ENCODE measurements around the gene DNER. TPM values are rescaled to one million over a fixed set of nuclear protein-coding genes. Genes with fewer than 3 reads are reported as not detected.

DNER gene
- total RNA-seq, 1 experiment from 2014 or later: 14.3 TPM

- no peak for DNase-seq (ENCODE audit: low read depth)
Observed at GRCh38 chr2:229443546-229444268, 270.6 kb downstream of the DNER start.

DNA sequence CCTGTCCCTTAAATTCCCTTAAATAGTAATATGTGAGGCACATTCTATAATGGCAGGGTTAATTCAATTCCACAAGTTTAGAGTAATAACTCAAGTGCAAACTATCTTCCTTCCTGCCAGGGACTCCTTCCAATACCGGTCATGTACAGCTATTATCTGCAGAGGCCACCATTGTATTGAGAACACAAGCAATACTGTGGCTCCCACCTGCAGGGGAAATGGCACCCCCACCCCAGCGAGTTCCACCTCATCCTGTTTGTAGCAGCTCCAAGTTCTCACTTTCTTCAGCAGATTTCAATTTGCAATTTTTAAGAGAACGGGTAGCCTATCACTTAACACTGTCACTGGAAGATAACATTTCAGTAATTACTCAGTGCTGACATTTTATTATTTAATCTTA is 271.2 kb downstream of the DNER start:
- no peak for DNase-seq (ENCODE audit: low read depth)

- no peak for DNase-seq (ENCODE audit: low read depth)
Observed at GRCh38 chr2:229438430-229439159, 275.8 kb downstream of the DNER start.

GRCh38 chr2:229437467-229437866 is 276.9 kb downstream of the DNER start:
- no peak for DNase-seq (ENCODE audit: low read depth)

DNA sequence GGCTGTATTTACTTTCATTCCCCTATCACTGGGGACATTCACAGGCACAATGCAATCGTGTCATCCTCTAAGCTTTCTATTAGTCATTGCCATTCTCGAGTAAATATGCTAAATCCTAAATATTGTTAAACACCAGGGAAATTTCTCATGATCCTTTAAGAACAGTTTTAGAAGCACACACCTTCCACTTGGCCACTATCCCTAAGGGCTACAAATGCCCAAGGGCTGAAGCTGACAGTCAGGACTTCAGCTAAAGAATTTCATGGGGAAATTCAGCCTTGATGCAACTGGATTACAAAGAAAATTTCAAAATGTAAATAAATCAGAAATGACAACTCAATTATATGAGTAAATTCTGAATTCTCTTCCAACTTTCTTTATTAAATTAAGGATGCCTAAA is 280.2 kb downstream of the DNER start:
- no peak for DNase-seq (ENCODE audit: low read depth)

DNA sequence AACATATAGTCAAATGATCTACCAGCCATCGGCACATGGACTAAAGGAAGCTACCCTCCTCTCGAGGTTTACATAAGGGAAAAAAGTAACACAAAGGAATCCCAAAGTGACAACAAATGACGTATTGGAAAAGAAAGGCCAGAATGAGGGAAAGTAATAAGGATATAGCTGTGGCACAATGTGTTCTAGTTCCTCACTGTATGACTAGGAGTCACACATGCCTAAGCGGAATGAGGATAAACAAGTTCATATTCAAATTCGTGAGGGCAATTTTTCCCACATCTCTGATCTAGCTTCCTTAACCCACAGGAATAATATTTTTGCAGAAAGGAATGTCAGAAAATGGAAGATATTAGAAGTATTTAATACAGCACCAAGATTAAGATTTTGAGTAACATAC is 281.0 kb downstream of the DNER start:
- DNase-seq (ENCODE audit: low read depth): no peak

- DNase-seq (ENCODE audit: low read depth): no peak
Observed at GRCh38 chr2:229431327-229431954, 282.9 kb downstream of the DNER start.

- no peak for DNase-seq (ENCODE audit: low read depth)
Observed at GRCh38 chr2:229429589-229429988, 284.8 kb downstream of the DNER start.

GRCh38 chr2:229426464-229426863 is 287.9 kb downstream of the DNER start:
- DNase-seq (ENCODE audit: low read depth): no peak

DNA sequence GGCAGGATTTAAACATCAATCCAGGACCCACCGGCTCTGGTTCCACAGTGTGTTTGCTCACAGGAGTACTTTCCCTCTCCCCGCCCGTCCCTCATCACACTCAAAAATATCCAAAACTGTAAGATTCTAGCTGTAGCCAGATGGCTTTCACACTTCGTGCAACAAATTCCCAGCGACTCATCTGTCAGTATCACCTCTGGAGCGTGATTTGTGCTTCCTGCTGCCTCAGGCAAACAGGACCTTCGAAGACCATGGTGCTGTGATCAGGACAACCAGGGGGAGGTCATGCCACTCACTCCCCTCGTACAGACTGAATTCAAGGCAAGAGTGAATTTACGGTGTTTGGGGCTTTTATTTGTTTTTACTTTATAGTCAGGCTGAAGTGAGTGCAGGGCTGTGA is 288.8 kb downstream of the DNER start:
- DNase-seq (ENCODE audit: low read depth): no peak

DNA sequence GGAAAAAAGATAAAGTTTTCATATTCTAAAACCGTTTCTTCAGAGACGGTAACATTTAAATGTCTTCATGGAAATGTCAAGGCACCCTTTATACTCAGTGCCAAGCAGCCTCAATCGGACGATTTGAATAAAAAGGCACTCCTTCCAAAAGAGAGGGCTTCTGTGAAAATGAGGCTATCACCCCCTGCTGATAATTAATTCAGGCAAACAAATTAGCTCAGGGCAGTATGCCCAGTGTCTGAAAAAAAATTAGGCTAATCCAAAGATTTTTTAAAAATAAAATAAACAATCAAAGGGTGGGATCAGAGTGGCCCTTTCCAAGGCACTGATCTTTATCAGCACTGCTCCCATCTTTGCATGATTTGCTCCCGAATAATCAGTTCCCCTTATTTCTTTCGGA is 292.3 kb downstream of the DNER start:
- DNase-seq (ENCODE audit: low read depth): no peak

GRCh38 chr2:229419158-229419557 is 295.2 kb downstream of the DNER start:
- no peak for DNase-seq (ENCODE audit: low read depth)

DNA sequence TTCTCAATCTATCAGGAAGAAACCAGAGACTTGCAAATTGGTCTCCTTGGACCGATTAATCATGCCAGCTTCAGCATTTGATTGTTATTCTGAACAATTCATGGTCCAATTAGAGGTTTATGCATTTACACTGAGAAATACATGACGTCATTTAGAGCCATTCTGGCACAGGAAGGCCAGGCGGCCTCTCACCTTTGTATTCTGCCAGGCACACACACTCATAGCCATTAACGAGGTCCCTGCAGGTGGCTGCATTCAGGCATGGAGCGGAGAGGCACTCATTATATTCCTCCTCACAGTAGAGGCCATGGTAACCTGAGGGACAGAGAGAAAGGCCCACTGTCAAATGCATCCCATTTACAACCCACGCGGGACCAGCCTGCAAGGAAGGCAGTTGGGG is 296.4 kb downstream of the DNER start:
- DNase-seq (ENCODE audit: low read depth): no peak

GRCh38 chr2:229417176-229417575 is 297.2 kb downstream of the DNER start:
- no peak for DNase-seq (ENCODE audit: low read depth)

- peak; percentile 24 for DNase-seq (ENCODE audit: low read depth)
Observed at GRCh38 chr2:229416116-229416694, 298.1 kb downstream of the DNER start.

- DNase-seq (ENCODE audit: low read depth): no peak
Observed at GRCh38 chr2:229414631-229415030, 299.7 kb downstream of the DNER start.

DNA sequence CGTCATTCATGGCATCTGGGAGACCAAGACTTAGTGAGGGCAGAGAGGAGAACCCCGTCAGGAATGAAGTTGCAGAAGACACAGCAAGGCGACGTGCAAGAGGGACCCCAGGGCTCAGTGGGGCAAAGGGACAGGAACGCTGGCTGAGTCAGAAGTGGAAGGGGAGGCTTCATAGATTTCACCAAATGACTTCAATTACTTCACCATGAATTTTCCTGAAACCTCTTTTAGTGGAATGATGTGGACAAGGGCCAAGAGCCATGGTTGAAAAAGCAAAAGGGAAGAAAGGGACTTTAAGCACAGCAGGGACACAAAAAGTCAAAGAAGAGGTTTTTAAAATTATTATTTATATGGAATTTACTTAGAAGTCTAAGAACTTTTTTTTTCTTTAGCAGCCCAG is 301.7 kb downstream of the DNER start:
- DNase-seq (ENCODE audit: low read depth): no peak

DNA sequence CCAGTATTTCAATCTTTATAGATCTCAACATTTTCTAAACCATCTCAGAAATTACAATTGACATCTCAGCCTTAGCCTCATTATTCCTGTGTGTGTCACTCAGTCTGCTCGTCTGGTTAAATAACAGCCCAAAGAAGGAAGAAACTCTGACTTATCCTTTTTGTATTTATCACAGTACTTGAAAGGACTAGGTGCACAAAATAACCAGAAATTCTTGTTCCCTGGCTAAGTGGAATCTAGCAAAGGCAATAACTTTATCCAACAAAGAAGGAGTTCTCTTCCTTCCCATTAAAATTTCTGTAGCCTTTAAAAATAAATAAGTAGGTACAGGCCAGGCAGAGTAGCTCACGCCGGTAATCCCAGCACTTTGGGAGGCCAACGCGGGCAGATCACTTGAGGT is 303.4 kb downstream of the DNER start:
- no peak for DNase-seq (ENCODE audit: low read depth)

DNA sequence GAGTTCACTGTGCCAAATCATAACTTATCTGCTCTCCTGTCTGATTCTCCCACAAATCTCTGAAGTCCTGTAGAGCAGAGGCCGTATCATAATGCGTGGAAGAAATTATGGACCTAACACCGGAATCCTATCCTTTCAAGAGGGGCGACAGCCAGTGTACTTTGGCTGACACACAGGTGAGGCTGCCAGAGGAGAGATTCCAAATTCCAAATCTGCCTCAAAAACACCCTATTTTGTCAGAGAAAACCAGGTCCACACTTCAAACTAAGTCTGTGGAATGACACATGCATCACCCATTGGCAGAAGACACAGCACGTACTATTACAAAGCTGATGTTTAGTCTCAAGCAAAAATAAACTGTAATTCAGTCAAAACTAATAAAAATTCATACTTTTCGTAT is 304.1 kb downstream of the DNER start:
- DNase-seq (ENCODE audit: low read depth): no peak

- peak; percentile 20 for DNase-seq (ENCODE audit: low read depth)
Observed at GRCh38 chr2:229409751-229410181, 304.6 kb downstream of the DNER start.

DNA sequence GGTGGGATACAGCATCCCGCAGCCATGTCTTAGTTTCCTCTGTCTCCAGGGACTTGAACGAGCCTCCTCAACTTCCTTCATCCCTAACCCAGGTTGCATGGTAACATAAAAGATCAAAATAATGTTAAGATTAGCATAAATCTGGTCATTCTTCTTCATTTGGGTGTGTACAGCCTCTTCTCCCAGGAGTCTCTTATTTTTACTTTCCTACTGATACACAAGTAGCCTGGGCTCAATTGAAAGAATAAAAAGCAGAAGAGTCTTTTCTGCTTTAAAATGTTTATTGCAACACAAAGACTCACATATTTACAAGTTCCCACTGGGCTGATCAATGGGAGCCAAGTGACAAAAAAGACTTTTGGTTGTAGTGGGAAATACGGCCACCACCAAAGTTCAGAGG is 305.4 kb downstream of the DNER start:
- DNase-seq (ENCODE audit: low read depth): no peak

DNA sequence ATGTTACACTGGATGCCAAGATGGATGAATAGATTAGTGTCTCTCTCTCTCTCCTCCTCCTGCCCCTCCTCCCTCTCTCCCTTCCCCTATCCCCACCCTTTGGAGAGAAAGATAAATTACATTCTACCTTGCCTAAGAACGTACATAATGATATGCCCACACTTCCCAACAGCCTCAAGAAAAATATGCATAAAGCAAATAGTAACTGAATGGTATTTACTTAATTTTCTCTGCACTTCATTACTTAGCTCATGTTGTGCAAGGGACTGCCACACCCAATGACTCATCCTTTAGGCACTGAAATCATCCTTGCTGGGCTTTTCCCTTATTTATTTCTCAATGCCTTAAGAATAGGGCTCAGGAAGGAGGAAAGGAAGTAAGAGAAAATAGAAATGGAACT is 306.0 kb downstream of the DNER start:
- DNase-seq (ENCODE audit: low read depth): peak; percentile 81

- DNase-seq (ENCODE audit: low read depth): peak; percentile 72
Observed at GRCh38 chr2:229407170-229407569, 307.2 kb downstream of the DNER start.
